Loucy (cell line): ENCODE results near the gene SMG7.

Experiments used
- H2AFZ ChIP-seq: fragments of 200-600 bp; sonication (generic); 2 replicates; pipeline ENCODE4 v1.6.0; 2016; ENCODE audit warnings: antibody characterized with exemption, mild to moderate bottlenecking, low read length, moderate library complexity
- H3F3A ChIP-seq: fragments of 200-600 bp; 2 replicates; pipeline ENCODE4 v1.6.0; 2016; ENCODE audit warnings: antibody characterized with exemption, low read depth, mild to moderate bottlenecking
- H3K27me3 ChIP-seq: fragments of 200-600 bp; sonication (generic); 2 replicates; pipeline ENCODE4 v1.6.1; 2014; ENCODE audit warnings: low read length, mild to moderate bottlenecking; ENCODE audit not compliant: insufficient read depth, poor library complexity, severe bottlenecking
- H3K36me3 ChIP-seq: fragments of 200-600 bp; sonication (generic); 2 replicates; pipeline ENCODE4 v1.6.1; 2016; ENCODE audit warnings: low read length; ENCODE audit not compliant: insufficient read depth
- H3K4me1 ChIP-seq: fragments of 200-600 bp; sonication (generic); 2 replicates; pipeline ENCODE4 v1.5.1; 2014; ENCODE audit warnings: low read length, mild to moderate bottlenecking; ENCODE audit not compliant: insufficient read depth, poor library complexity, severe bottlenecking
- H3K4me2 ChIP-seq: fragments of 200-600 bp; sonication (generic); 2 replicates; pipeline ENCODE4 v1.6.0; 2014; ENCODE audit warnings: antibody characterized with exemption, low read length, low read depth, mild to moderate bottlenecking; ENCODE audit not compliant: poor library complexity, severe bottlenecking
- H3K4me3 ChIP-seq: fragments of 200-600 bp; sonication (generic); 2 replicates; pipeline ENCODE4 v1.5.1; 2014; ENCODE audit warnings: low read length, mild to moderate bottlenecking, mixed read lengths; ENCODE audit not compliant: poor library complexity, severe bottlenecking
- H3K79me2 ChIP-seq: fragments of 200-600 bp; sonication (generic); 2 replicates; pipeline ENCODE4 v1.6.1; 2014; ENCODE audit warnings: low read length; ENCODE audit not compliant: insufficient read depth
- H3K9ac ChIP-seq: fragments of 200-600 bp; sonication (generic); 2 replicates; pipeline ENCODE4 v1.6.0; 2014; ENCODE audit warnings: mild to moderate bottlenecking, low read depth, low read length, moderate library complexity; ENCODE audit not compliant: poor library complexity, severe bottlenecking
- H3K9me2 ChIP-seq: fragments of 200-600 bp; sonication (generic); replicated peaks from 2 replicates; pipeline ENCODE4 v1.6.1; 2016; ENCODE audit warnings: low read depth, low read length, mixed read lengths
- H3K9me3 ChIP-seq: fragments of 200-600 bp; sonication (generic); 2 replicates; pipeline ENCODE4 v1.6.1; 2014; ENCODE audit warnings: mild to moderate bottlenecking, antibody characterized with exemption, low read length, low read depth; ENCODE audit not compliant: insufficient read depth
- H4K20me1 ChIP-seq: fragments of 200-600 bp; sonication (generic); 2 replicates; pipeline ENCODE4 v1.6.0; 2014; ENCODE audit warnings: antibody characterized with exemption, low read length, mild to moderate bottlenecking; ENCODE audit not compliant: insufficient read depth, poor library complexity, severe bottlenecking
- CTCF ChIP-seq: fragments of 200-600 bp; sonication (generic); conservative IDR thresholded peaks from 2 replicates; pipeline ENCODE4 v1.5.1; 2014; ENCODE audit warnings: mild to moderate bottlenecking, antibody characterized with exemption, low read length
- EZH2phosphoT487 ChIP-seq: fragments of 200-600 bp; IDR thresholded peaks from 2 replicates; pipeline ENCODE4 v1.6.1; 2018; ENCODE audit warnings: antibody characterized with exemption, mild to moderate bottlenecking, moderate library complexity, borderline replicate concordance

The SMG7 gene

GRCh38 chr1:183600136-183600535 lies 127.8 kb downstream of the SMG7 start:
- H3F3A ChIP-seq = no peaks in the 10 kb centered on the region
- peaks cover 5% of the 10 kb centered on the region for H3K4me1 ChIP-seq
- no peaks in the 10 kb centered on the region for H3K27me3 ChIP-seq
- H3K9me2 ChIP-seq = no peaks in the 10 kb centered on the region
- H2AFZ ChIP-seq = no peak overlapping the region
- H3K4me2 ChIP-seq = no peak overlapping the region
- TF ChIP-seq EZH2phosphoT487 (no peak), CTCF (no peak)
- no peak overlapping the region for H3K4me3 ChIP-seq
- H3K79me2 ChIP-seq = no peaks in the 10 kb centered on the region
- H3K9me3 ChIP-seq = no peaks in the 10 kb centered on the region
- no peaks in the 10 kb centered on the region for H3K36me3 ChIP-seq
- H4K20me1 ChIP-seq = no peaks in the 10 kb centered on the region
- H3K9ac ChIP-seq = no peak overlapping the region

- TF ChIP-seq CTCF (no peak), EZH2phosphoT487 (no peak)
- H3K9me2 ChIP-seq = no peaks in the 10 kb centered on the region
- H3K79me2 ChIP-seq = no peaks in the 10 kb centered on the region
- H3K9ac ChIP-seq = no peak overlapping the region
- no peaks in the 10 kb centered on the region for H3K27me3 ChIP-seq
- no peaks in the 10 kb centered on the region for H3F3A ChIP-seq
- H4K20me1 ChIP-seq = no peaks in the 10 kb centered on the region
- peaks cover 5% of the 10 kb centered on the region for H3K4me1 ChIP-seq
- H3K36me3 ChIP-seq = no peaks in the 10 kb centered on the region
- H3K9me3 ChIP-seq = no peaks in the 10 kb centered on the region
- no peak overlapping the region for H3K4me3 ChIP-seq
- no peak overlapping the region; the same call in 1 of the 2 replicates for H2AFZ ChIP-seq
- H3K4me2 ChIP-seq = no peak overlapping the region
Observed at GRCh38 chr1:183600634-183601033, 128.3 kb downstream of the SMG7 start.

GRCh38 chr1:183602510-183602909 lies 130.2 kb downstream of the SMG7 start:
- Histone ChIP-seq H3K4me2 (no peak overlapping the region), H3K36me3 (no peaks in the 10 kb centered on the region)

More at GRCh38 chr1:183602510-183602909, 130.2 kb downstream of the SMG7 start:
- H3K79me2 ChIP-seq = no peaks in the 10 kb centered on the region
- H3K4me3 ChIP-seq = no peak overlapping the region
- H3K9ac ChIP-seq = no peak overlapping the region
- peaks cover 5% of the 10 kb centered on the region for H3K4me1 ChIP-seq
- no peaks in the 10 kb centered on the region for H3K27me3 ChIP-seq
- no peaks in the 10 kb centered on the region for H3F3A ChIP-seq
- no peaks in the 10 kb centered on the region for H3K9me3 ChIP-seq
- H4K20me1 ChIP-seq = no peaks in the 10 kb centered on the region
- no peak overlapping the region for H2AFZ ChIP-seq
- no peaks in the 10 kb centered on the region for H3K9me2 ChIP-seq
- TF ChIP-seq CTCF (no peak), EZH2phosphoT487 (no peak)
